ENCODE results near the gene DXO. TPM values are rescaled to one million over a fixed set of nuclear protein-coding genes. Genes with fewer than 3 reads are reported as not detected.

The DXO gene
- total and polyA plus RNA-seq, 2 of the 13 experiments (the other 11 are each of a cell fraction or from before 2014, with no cell fraction given): 18.6 to 26.2 TPM

DNA sequence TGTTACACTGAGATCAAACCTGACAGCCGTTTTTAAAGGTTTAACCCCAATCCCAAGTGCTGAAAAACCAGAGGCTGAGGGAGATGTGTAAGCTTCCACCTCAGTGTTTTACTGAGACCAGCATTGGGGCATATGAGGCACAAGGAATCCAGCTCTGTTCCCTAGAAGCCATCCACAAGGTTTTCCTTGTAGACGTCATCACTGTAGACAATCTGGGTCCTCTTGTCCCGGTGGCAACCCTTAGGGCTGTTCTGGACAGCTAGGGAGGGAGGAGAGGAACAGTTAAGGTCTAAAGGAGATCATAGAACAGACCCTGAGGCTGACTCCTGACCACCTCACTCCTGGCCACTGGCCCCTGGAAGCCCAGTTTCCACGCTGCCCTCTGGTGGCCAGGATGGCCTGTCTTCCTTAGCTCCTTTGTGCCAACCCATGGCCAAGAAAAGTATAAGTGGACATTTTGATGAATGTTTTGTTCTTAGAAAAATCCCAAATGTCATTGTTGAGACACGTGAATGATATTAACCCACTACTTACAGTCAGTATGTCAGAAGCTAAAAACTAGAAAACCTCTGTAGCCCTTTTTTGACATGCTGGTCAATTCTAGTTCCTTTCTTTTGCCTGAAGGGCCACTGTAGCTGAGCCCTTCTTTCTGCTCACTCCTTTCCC lies 19.7 kb downstream of the DXO start (continued):
- TF ChIP-seq, protein P1, sequence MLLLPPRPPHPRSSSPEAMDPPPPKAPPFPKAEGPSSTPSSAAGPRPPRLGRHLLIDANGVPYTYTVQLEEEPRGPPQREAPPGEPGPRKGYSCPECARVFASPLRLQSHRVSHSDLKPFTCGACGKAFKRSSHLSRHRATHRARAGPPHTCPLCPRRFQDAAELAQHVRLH (CRISPR knock-in tag; IDR thresholded peaks at IDR 0.05; ENCODE audit: borderline replicate concordance, low read depth): peak; percentile 59; the same call in 1 of the 2 replicates
- TF ChIP-seq KAT8 (CRISPR knock-in tag; IDR thresholded peaks at IDR 0.05) (peak; percentile 59; the same call in 1 of the 2 replicates), POLR2G (IDR thresholded peaks at IDR 0.05; ENCODE audit: low read depth, low read length) (peak; percentile 19; the same call in 1 of the 2 replicates), KDM2A (CRISPR knock-in tag; IDR thresholded peaks at IDR 0.05; ENCODE audit: borderline replicate concordance, low read depth) (peak; percentile 49; the same call in 1 of the 2 replicates), ZNF331 (CRISPR knock-in tag; IDR thresholded peaks at IDR 0.05) (peak; percentile 40; the same call in 1 of the 2 replicates), SSRP1 (CRISPR knock-in tag; IDR thresholded peaks at IDR 0.05) (peak; percentile 91; the same call in 1 of the 2 replicates), RBFOX2 (IDR thresholded peaks at IDR 0.05; ENCODE audit: low read depth, low read length) (peak; percentile 60), FOSL2 (CRISPR knock-in tag; IDR thresholded peaks at IDR 0.05) (peak; percentile 43), POLR2AphosphoS5 (IDR thresholded peaks at IDR 0.05; ENCODE audit: low read depth, low read length) (peak; percentile 57), MIER2 (CRISPR knock-in tag; IDR thresholded peaks at IDR 0.05) (peak; percentile 50; the same call in 1 of the 2 replicates), ZNF75D (CRISPR knock-in tag; IDR thresholded peaks at IDR 0.05; ENCODE audit: borderline replicate concordance) (no peak)
- TF ChIP-seq, protein P2, sequence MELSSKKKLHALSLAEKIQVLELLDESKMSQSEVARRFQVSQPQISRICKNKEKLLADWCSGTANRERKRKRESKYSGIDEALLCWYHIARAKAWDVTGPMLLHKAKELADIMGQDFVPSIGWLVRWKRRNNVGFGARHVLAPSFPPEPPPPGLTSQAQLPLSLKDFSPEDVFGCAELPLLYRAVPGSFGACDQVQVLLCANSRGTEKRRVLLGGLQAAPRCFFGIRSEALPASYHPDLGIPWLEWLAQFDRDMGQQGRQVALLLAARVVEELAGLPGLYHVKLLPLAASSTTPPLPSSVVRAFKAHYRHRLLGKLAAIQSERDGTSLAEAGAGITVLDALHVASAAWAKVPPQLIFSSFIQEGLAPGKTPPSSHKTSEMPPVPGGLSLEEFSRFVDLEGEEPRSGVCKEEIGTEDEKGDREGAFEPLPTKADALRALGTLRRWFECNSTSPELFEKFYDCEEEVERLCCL (CRISPR knock-in tag; IDR thresholded peaks at IDR 0.05; ENCODE audit: borderline replicate concordance): no peak
- TF ChIP-seq, protein P3, sequence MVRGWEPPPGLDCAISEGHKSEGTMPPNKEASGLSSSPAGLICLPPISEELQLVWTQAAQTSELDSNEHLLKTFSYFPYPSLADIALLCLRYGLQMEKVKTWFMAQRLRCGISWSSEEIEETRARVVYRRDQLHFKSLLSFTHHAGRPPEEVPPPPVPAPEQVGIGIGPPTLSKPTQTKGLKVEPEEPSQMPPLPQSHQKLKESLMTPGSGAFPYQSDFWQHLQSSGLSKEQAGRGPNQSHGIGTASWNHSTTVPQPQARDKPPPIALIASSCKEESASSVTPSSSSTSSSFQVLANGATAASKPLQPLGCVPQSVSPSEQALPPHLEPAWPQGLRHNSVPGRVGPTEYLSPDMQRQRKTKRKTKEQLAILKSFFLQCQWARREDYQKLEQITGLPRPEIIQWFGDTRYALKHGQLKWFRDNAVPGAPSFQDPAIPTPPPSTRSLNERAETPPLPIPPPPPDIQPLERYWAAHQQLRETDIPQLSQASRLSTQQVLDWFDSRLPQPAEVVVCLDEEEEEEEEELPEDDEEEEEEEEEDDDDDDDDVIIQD (CRISPR knock-in tag; IDR thresholded peaks at IDR 0.05; ENCODE audit: low read depth): peak; percentile 40; the same call in 1 of the 2 replicates

Measured in HepG2 (cell line).